ENCODE results near the gene NCF2.

Gene NCF2

DNA sequence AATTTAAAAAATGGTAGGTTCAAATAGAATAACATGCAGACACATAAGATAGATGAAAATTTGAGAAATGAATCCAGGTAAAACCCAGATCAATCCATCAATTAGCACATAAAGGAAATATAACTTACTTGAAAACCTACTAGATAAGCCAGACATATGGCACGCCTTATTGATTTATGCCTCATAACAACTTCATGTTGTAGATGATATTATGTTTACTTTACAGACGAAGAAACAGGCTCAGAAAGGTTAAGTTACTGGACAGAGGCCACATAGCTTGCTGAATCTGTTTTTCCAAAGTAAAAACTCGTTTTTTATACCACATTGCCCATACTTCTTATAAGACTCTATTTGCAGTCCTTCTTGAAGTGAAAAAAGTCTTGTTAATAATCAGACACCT is 22.1 kb upstream of the NCF2 start:
- in situ Hi-C loops (cut with MboI; ENCODE audit: low sequenced_read_pairs) = no loop called here

DNA sequence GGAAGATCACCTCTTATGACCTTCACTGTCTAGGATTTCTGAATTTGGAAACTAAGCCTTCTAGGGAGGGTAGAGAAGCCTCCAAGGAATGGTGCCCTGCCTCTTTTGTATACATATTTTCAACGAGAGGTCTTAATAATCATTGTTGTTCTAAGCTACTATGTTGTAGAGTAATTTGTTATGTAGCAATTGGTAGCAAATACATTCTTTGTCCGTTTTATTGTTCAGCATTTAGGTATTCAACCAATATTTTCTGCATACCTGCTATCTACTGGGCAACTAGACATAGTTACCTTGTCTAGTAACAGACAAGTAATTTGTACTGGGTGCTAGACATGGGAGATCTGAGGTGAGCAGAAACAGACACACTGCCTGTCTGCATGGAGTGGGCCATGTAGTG is 20.8 kb upstream of the NCF2 start:
- in situ Hi-C loops (cut with MboI; ENCODE audit: low sequenced_read_pairs) = no loop called here

DNA sequence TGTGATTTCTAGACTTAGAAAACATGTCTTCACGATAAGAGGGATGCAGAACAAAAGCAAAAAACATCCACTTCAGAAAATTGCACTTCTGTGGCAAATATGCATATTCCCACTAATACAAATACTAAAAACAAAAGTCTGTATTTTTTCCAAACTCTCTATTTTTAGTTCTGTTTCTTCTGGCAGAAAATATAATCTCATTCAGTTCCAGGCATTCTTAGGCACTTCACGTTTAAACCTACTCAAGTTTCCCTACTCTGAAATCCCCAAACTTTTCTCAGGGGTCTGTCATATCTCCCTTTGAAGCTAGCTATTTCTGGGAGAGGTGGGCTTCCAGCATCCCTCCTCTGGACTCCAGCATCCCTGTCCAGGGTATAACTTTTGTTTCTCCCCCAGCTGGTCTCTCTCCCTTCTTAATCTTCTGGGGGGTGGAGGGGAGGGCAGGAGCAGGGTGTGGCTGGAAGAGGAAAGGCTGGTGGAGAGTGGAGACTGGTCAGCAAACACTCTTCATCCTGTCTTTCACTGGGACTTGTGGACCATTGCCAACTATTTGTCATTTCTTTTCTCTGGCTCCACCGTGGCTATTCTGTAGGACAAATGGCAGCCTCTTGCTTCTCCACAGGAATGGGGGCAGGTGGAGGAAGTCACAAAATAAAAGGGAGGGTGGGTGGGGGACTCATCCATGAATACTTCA is 19.6 kb upstream of the NCF2 start:
- in situ Hi-C loops (cut with MboI; ENCODE audit: low sequenced_read_pairs) = no loop called here

DNA sequence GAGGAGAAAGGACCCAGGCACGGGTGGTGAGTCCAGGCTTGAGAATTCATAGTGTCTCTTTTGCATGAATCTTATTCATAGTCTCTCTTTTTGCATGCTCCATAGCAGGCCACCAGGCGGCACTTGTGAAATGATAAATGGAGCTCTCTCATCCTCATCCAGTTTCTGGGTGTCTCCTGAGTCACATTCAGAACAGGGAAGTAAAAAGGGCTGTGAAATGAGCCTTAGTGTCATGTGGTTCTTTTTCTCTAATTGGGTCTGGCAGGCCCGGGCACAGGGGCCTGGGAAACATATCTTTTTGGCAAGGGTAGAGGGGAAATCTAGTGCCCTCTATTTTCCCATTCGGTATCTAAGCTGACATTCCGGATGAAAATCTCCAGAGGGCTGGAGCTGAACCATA is 19.1 kb upstream of the NCF2 start:
- in situ Hi-C loops (cut with MboI; ENCODE audit: low sequenced_read_pairs) = no loop called here

DNA sequence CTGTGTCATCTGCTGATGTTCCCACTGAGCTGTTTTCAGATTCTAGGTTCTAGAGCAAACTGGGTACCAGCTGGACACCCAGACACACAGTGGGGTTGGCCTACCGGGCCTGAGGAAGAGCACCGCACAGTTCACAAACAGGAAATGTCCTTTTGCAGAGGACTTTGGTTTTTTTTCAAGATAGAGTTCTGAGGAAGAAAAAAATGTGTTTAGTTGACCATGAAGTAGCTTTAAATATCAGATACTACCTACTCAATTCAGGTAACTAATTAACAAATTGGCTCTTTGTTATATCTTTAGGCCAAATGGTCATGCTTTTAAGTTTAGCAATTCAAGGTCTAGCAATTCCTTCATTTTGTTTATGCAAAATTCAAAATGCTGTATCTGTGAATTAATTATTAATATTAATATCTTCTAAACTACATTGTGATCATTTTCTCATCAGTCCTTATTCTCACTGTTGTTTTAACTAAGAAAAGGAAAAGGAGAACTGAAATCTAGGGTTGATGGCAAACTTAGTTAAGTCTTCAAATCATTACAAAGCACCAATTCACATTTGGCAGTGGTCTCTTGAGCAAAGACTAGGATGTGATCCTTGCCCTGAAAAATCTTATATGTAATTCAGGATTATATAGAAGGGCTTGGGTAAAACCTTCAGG is 17.2 kb upstream of the NCF2 start:
- in situ Hi-C loops (cut with MboI; ENCODE audit: low sequenced_read_pairs) = no loop called here

DNA sequence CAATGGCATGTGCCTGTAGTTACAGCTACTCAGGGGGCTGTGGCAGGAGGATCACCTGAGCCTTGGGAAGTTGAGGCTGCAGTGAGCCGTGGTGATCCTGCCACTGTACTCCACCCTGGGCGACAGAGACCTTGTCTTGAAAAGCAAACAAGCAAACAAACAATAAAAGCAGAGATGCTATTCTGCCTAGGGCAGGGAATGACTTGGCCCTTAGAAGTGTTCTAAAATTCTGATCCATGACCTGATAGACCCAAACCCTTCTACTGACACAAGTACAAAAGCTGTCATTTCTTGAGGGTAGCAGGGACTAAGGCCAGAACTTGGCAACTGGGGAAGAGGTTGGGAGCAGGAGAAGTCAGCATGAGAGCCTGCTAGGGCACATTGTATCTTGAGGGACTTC is 15.6 kb upstream of the NCF2 start:
- in situ Hi-C loops (cut with MboI; ENCODE audit: low sequenced_read_pairs) = no loop called here

DNA sequence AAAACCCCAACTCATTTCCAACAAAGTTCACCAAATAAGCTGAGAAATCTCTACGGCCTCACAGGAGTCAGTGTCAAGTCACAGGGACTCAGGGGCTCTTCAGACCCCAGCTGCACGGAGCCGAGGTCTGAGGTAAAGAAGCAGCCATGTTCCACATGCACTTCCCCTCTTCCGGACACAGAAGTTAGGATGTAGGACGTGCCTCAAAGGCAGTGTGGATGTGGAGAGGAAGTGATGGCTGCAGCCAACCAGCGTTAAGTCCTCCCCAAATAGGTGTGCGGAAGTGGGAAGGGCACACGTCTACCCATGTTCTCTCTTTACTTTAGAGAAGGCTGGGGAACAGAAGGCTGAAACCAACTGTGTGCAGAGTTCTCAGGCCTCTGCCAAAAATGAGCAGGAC is 14.6 kb upstream of the NCF2 start:
- in situ Hi-C loops (cut with MboI; ENCODE audit: low sequenced_read_pairs) = no loop called here

DNA sequence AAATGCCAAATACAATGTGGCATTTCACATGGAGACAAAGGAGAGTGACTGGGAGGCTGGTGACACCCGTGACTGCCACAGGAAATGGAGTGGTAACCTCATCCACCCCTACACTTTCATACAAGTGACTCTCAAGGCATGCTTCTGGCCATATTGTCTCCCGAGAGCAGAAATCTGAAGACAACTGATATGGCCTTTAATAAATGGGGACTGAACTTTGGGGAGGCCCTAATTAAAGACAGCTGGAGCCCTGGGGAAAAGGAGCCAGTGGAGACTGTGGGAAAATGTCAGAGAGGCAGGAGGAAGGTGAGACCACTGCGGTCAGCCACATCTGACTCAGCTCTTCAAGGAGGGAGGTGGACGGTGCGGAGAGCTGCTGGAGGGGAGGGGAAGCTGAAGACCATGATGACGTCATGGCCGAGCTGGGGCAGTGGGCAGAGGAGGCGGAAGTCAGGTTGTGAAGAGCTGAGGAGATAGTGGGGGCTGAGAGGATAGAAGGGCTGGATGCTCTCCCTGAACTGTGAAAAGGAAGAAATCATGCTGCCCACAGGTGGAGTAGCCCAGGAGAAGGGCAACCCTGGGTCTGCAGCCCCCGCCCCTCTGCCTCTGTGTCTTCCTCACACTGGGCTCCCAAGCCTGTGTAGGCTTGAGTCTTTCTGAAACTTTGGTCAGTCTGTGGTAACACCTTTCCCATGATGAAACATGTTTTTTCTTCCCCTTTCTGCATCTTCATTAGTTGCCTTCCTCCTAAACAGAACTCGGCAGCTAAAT is 14.0 kb upstream of the NCF2 start:
- in situ Hi-C loops (cut with MboI; ENCODE audit: low sequenced_read_pairs) = no loop called here

DNA sequence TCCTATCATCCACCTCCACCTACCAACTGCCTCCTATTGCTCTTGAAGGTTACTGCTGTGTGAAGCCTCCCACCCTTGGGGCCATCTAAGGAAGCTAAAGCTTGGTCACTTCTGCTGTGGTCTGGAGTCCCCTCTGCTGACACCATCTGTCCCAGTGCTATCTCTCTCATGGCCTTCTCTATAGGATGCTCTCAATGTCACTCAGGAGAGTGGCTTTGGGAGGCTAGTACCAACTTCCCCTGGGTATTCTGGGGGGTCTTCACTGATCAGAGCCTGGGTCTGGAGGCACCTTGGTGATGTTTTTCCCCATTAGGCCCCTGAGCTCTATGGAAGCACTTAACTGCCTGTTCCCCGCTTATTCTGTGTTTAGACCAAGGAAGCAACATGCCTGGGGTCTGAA is 12.3 kb upstream of the NCF2 start:
- in situ Hi-C loops (cut with MboI; ENCODE audit: low sequenced_read_pairs) = no loop called here

DNA sequence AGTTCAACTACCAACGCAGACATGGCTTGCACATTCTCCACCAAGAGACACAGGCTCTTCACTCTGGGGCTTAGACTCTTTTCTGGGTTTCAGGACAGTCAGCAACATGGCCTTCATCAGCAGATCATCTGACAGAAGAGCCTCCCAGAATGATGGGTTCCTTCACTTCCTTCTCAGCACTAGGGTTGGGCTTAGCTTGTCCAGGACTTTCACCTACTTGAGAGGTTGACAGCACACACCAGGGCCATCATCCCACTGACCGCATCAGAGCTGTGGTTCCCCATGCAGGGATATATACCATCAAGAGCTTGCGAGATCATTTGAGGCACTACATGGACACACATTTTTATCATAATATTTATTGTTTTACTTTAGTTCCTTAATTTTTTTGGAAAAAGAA is 10.4 kb upstream of the NCF2 start:
- in situ Hi-C loops (cut with MboI; ENCODE audit: low sequenced_read_pairs) = no loop called here

DNA sequence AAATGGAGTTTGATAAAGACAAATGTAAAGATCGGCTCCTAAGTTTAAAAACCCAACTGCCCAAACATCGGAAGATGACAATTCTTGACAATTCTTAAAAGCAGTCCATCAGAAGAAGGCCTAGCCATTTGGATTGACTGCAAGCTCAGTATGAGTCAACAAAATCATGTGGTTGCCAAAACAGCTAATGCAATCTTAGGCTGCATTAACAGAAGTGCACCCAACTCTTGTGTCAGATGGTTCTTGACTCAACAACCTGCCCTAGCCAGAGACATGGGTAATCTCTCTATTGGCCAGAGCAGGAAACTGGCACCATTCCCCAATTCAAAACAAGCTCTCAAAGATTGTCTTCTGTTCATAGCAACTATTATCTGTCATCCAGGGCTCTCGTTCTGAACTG is 9.9 kb upstream of the NCF2 start:
- in situ Hi-C loops (cut with MboI; ENCODE audit: low sequenced_read_pairs) = no loop called here

DNA sequence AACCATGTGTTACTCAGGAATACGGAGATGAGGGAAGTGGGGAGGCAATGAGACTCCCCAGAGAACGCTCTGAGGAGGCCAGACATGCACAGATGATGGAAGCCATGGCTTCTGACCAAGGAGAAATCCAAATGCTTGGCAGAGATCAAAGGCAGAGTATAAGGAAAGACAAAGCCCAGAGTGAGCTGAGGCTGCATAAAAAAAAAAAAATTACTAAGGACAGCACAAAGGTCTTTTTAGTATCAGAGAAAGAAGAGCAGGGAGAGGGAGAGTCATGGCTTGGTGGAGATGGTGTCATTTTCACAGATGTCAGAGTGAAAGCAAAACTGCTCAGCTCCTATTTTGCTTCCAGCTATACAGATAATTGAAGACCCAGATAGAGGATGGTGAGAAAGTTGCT is 8.1 kb upstream of the NCF2 start:
- in situ Hi-C loops (cut with MboI; ENCODE audit: low sequenced_read_pairs) = no loop called here

DNA sequence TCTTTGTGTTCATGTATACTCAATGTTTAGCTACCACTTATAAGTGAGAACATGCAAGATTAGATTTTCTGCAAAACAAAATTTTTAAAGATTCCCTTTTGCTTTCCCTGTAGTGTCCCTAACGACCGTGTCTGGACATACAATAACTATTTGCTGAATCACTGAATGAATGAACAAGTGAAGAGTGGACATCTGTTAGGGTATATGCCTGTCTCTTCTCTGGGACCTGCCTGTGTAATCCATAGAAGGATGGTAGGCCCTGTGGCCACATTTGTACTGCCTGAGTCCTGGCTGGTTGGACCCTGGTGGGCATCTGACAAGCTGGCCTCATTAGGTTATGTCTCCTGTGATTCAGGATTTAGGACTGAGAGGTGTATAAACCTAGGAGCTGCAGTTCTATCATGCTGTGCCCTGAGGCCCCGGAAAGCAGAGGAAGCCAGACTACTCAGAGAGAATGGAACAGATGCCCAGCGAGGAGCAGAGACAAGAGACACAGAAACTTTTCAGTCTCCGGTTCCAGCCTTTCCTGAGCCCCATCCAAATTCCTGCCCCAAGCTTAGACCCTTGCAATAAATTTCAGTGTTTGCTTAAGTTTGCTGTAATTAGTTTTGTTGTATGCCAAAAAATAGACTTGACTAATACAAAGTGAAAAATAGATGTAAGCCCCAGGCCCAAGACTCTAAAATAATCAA is 7.5 kb upstream of the NCF2 start:
- in situ Hi-C loops (cut with MboI; ENCODE audit: low sequenced_read_pairs) = no loop called here

DNA sequence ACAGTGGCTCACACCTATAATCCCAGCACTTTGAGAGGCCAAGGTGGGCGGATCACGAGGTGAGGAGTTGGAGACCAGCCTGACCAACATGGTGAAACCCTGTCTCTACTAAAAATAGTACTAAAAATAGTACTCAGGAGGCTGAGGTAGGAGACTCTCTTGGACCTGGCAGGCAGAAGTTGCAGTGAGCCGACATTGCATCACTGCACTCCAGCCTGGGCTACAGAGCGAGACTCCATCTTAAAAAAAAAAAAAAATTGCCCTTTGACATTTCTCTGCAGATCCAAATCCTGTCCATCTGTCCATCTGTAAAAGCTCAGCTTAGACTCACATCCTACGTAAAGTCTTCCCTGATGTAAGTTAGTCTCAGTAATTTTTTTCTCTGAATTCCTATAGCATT is 6.2 kb upstream of the NCF2 start:
- in situ Hi-C loops (cut with MboI; ENCODE audit: low sequenced_read_pairs) = no loop called here

DNA sequence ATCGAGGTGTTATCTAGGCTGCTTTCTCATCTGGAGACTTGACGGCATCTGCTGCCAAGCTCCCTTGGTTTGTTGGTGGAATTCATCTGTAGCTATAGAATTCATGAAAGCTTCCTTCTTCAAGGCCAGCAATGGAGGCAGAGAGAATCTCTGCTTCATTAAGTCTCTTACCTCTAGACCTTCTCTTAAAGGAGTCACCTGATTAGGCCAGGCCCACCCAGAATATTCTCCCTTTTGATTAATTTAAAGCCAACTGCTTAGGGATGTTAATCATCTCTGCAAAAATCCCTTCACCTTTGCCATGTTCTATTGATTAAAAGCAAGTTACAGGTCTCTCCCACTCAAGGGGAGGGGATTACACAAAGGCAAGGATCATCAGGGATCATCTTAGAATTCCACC is 5.3 kb upstream of the NCF2 start:
- in situ Hi-C loops (cut with MboI; ENCODE audit: low sequenced_read_pairs) = no loop called here

DNA sequence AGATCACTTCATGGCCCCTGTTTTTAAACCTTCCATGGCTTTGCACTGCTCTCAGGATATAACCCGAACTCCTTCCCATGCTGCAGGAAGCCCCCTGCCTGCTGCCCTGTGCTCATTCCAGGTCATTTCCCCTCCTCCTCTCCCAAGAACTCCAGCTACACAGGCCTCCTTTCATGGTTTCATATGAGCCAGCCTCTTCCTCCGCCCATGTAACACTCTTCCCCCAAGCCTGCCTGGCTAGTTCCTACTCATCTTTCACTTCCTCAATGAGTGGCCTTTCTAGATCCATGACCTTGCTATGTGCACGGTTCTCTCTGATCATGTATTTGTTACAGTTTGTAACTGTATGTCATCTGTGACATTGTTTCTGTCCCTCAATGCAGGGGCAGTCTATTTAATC is 3.1 kb upstream of the NCF2 start:
- in situ Hi-C loops (cut with MboI; ENCODE audit: low sequenced_read_pairs) = no loop called here

DNA sequence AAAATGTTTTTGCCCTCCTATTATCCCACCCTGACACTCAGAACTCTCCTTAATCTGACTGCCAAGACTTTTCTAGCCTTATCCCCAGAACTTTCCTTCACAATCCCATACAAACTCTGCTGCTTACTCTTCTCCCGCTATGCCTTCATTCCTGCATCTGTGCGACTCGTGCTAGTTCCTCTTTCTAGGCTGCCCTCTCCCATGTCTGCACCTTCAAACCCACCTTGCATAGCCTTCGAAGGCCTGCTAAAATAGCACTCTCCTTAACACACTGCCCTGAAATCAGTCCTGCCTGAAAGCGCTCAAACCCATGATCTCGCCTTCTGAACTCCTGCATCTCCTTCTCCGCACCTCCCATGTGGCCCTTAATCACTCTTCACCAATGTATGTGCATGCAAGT is 2.5 kb upstream of the NCF2 start:
- in situ Hi-C loops (cut with MboI; ENCODE audit: low sequenced_read_pairs) = no loop called here

DNA sequence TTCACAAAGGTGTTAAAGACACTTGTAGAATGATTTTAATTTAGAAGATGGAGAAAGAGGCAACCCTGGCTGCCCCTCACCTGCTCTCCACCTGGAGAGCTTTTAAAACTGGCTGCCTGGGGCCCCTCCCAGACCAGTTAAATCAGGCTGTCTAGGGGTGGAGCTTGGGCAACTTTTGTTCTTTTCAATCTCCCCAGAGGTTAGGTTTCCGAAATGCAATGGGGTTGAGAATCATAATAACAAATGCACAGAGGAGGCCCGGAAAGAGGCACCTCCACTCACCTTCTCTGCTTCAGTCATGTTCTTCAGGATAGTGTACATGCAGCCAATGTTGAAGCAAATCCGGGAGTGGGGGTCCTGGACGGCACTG is 400 bp downstream of the NCF2 start:
- in situ Hi-C loops (cut with MboI; ENCODE audit: low sequenced_read_pairs) = no loop called here

DNA sequence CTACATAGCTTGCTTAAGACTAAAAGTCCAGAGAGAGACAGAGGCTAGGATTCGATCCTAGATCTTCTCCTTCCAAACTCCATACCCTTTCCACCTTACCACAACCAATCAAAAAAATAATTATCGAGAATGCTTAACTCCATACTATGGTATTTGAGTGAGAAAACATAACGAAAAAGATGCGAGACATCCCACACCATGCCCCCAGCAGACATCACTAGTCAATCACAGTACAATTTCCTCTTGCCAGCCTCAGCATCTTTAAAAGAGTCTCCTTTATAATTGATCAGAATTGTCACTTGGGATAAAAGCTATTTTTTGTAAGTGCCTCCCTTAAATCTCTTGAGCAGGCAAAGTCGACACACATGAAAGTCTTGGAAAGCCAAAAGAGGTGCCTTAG is 875 bp downstream of the NCF2 start:
- in situ Hi-C loops (cut with MboI; ENCODE audit: low sequenced_read_pairs) = no loop called here

DNA sequence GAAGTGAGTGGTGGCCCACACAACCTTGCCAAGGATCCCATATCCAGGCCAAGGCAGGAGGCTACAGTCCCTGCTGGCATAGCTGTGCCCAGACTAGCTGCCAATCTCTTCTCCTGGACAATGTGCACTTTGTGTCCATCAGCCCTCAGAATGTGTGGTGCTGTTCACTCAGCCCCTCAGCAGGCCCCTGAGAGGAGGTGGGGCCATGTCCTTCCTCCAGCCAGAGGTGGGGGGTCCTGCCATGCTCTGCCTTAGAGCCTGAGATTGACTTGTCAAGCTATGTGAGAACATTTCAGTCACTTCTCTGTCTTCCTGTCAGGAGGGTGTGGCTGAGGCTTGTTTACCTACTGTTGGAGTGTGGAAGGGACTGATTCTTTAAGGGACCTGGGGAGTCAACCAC is 1.4 kb downstream of the NCF2 start:
- in situ Hi-C loops (cut with MboI; ENCODE audit: low sequenced_read_pairs) = no loop called here

DNA sequence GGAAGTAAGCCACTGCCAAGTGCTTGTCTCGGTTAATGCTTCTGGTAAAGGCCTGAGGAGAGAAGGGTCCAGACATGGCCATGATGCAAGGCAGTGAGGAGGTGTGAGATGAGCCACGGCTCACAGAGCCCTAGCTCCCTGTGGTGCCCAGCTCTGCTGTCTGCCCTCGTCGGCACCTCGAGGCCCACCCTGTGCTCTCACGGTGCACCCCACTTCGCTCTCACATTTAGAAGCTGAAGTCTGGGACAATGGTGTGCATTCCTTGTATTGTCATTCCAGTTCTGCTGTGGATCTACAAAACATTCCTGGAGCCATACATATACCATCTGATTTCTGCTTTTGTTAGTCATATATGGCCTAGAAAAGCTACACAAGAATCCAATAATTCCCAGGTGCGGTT is 3.3 kb downstream of the NCF2 start:
- in situ Hi-C loops (cut with MboI; ENCODE audit: low sequenced_read_pairs) = no loop called here

DNA sequence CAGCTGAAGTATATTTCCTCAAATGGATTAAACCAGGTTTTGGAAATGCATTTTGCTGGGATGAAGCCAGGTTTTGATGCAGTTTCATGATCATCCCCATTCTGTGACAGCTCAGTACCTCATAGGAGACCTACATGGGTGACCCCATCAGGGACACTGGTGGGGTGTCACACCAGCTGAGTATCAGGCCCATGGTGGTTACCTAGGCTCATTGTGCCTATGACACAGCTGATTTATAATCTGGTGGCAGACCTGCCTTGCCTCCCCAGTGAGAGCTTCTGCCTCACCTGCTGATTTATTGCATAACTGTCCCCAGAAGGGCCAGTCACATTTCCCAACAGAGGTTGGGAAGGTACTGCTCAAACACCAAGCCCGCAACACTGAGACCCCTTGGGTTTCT is 3.8 kb downstream of the NCF2 start:
- in situ Hi-C loops (cut with MboI; ENCODE audit: low sequenced_read_pairs) = no loop called here
